GM12891 (cell line): ENCODE results near the gene CEACAM18.

Experiments
- POLR2A ChIP-seq: IDR thresholded peaks from 2 replicates; pipeline ENCODE4 v1.6.1; 2011; ENCODE audit warnings: low read depth, low read length, control low read depth
- POLR2AphosphoS5 ChIP-seq: IDR thresholded peaks from 2 replicates; pipeline ENCODE4 v1.6.1; 2011; ENCODE audit warnings: low read depth, low read length, control low read depth
- SPI1 ChIP-seq: IDR thresholded peaks from 2 replicates; pipeline ENCODE4 v1.6.1; 2011; ENCODE audit warnings: low read depth, low read length, control low read depth
- TAF1 ChIP-seq: IDR thresholded peaks from 2 replicates; pipeline ENCODE4 v1.6.1; 2011; ENCODE audit warnings: low read depth, low read length, control low read depth

GRCh38 chr19:51513968-51514367 is 35.6 kb downstream of the CEACAM18 start:
- TF ChIP-seq POLR2A (no peak), TAF1 (no peak), POLR2AphosphoS5 (no peak), SPI1 (no peak)
